ENCODE data around the gene MRPS15. TPM values are rescaled to one million over a fixed set of nuclear protein-coding genes. Genes with fewer than 3 reads are reported as not detected.
"Not testable (repeated sequence)": the region's sequence is repeated elsewhere in the genome, so short reads cannot be mapped to it uniquely, and the experiment has no call there.

Gene MRPS15
- total RNA-seq, 1 donor from 2014 or later = 55.5 TPM

GRCh38 chr1:36481091-36481490 lies 16.9 kb upstream of the MRPS15 start:
- TF ChIP-seq, protein P1, sequence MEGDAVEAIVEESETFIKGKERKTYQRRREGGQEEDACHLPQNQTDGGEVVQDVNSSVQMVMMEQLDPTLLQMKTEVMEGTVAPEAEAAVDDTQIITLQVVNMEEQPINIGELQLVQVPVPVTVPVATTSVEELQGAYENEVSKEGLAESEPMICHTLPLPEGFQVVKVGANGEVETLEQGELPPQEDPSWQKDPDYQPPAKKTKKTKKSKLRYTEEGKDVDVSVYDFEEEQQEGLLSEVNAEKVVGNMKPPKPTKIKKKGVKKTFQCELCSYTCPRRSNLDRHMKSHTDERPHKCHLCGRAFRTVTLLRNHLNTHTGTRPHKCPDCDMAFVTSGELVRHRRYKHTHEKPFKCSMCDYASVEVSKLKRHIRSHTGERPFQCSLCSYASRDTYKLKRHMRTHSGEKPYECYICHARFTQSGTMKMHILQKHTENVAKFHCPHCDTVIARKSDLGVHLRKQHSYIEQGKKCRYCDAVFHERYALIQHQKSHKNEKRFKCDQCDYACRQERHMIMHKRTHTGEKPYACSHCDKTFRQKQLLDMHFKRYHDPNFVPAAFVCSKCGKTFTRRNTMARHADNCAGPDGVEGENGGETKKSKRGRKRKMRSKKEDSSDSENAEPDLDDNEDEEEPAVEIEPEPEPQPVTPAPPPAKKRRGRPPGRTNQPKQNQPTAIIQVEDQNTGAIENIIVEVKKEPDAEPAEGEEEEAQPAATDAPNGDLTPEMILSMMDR (IDR thresholded peaks at IDR 0.05; ENCODE audit: unreplicated experiment) = no peak
- no peaks in the 10 kb centered on the region for H3K9me3 Mint-ChIP-seq

DNA sequence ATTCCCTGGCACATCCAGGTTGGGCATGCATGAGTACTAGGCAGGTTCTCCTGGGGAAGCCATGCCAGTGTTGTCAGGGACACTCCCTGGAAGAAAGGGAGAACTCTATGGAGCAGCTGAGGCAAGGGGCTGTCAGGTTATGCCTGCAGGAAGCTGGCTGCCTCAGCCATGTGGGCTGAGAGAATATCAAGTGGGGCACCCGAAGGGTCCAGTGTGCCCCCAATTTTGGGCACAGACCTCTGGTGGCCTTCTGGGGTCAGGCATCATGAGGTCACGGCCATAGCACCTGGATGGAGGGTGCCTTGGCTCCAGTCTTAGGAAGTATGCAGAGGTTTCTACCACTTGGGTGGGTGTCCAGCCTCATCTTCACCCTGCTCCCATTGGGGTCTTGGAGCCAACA lies 16.0 kb upstream of the MRPS15 start:
- Mint-ChIP-seq H3K9me3 (no peaks in the 10 kb centered on the region), H3K27me3 (ENCODE audit: low read depth) (no peaks in the 10 kb centered on the region), H3K27ac (no peak overlapping the region), H3K36me3 (no peaks in the 10 kb centered on the region), H3K4me1 (peaks cover 14% of the 10 kb centered on the region), H3K4me3 (no peak overlapping the region)
- no peak for DNase-seq (ENCODE audit: low spot score in 2 of 2, unreplicated experiment in 2 of 2)
- TF ChIP-seq, protein P1 (IDR thresholded peaks at IDR 0.05; ENCODE audit: unreplicated experiment) = no peak

More at GRCh38 chr1:36481091-36481490, 16.9 kb upstream of the MRPS15 start:
- Mint-ChIP-seq H3K27ac (no peak overlapping the region), H3K27me3 (ENCODE audit: low read depth) (no peaks in the 10 kb centered on the region), H3K4me3 (no peak overlapping the region), H3K4me1 (peaks cover 11% of the 10 kb centered on the region), H3K36me3 (no peaks in the 10 kb centered on the region)
- DNase-seq (ENCODE audit: low spot score in 2 of 2, unreplicated experiment in 2 of 2) = no peak

GRCh38 chr1:36479505-36480051 lies 15.4 kb upstream of the MRPS15 start:
- Mint-ChIP-seq H3K9me3 (no peaks in the 10 kb centered on the region), H3K4me1 (peaks cover 14% of the 10 kb centered on the region), H3K27me3 (ENCODE audit: low read depth) (no peaks in the 10 kb centered on the region), H3K36me3 (no peaks in the 10 kb centered on the region), H3K27ac (no peak overlapping the region), H3K4me3 (no peak overlapping the region)
- no peak for DNase-seq (ENCODE audit: low spot score in 2 of 2, unreplicated experiment in 2 of 2)
- TF ChIP-seq, protein P1 (IDR thresholded peaks at IDR 0.05; ENCODE audit: unreplicated experiment) = no peak

GRCh38 chr1:36477615-36478014 lies 13.4 kb upstream of the MRPS15 start:
- DNase-seq (ENCODE audit: low spot score in 2 of 2, unreplicated experiment in 2 of 2); H3K27me3 Mint-ChIP-seq (ENCODE audit: low read depth); H3K9me3 Mint-ChIP-seq; H3K27ac Mint-ChIP-seq; H3K36me3 Mint-ChIP-seq; H3K4me3 Mint-ChIP-seq: not testable (repeated sequence)
- H3K4me1 Mint-ChIP-seq = peaks cover 14% of the 10 kb centered on the region

DNA sequence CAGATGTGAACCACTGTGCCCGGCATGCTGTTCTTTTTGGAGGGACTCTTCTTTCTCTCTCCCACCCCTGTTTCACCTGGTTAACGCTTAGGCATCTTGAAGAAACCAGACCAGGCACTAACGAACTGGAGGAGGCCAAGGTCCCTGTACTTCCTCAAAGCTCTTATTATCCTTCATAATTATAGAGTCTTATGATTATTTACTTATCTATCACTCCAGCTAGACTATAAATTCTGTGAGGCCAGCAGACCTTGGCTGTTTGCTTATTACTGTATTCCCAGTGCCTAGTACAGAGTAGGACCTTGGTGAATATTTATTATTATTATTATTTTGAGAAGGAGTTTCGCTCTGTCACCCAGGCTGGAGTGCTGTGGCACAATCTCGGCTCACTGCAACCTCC lies 12.8 kb upstream of the MRPS15 start:
- peaks cover 8% of the 10 kb centered on the region for H3K4me1 Mint-ChIP-seq
- H3K9me3 Mint-ChIP-seq = no peaks in the 10 kb centered on the region
- TF ChIP-seq, protein P1 (IDR thresholded peaks at IDR 0.05; ENCODE audit: unreplicated experiment) = no peak
- no peak overlapping the region for H3K4me3 Mint-ChIP-seq
- H3K36me3 Mint-ChIP-seq = no peaks in the 10 kb centered on the region
- no peak overlapping the region for H3K27ac Mint-ChIP-seq
- no peak for DNase-seq (ENCODE audit: low spot score in 2 of 2, unreplicated experiment in 2 of 2)
- H3K27me3 Mint-ChIP-seq (ENCODE audit: low read depth) = no peaks in the 10 kb centered on the region

GRCh38 chr1:36475910-36476604 lies 11.9 kb upstream of the MRPS15 start:
- TF ChIP-seq, protein P1 (IDR thresholded peaks at IDR 0.05; ENCODE audit: unreplicated experiment) = no peak

More at GRCh38 chr1:36475910-36476604, 11.9 kb upstream of the MRPS15 start:
- no peaks in the 10 kb centered on the region for H3K9me3 Mint-ChIP-seq
- peaks cover 3% of the 10 kb centered on the region for H3K4me1 Mint-ChIP-seq
- DNase-seq (ENCODE audit: low spot score in 2 of 2, unreplicated experiment in 2 of 2) = no peak
- no peaks in the 10 kb centered on the region for H3K36me3 Mint-ChIP-seq
- no peak overlapping the region for H3K4me3 Mint-ChIP-seq
- no peak overlapping the region for H3K27ac Mint-ChIP-seq
- no peaks in the 10 kb centered on the region for H3K27me3 Mint-ChIP-seq (ENCODE audit: low read depth)

All from mesothelial cell of epicardium (in vitro differentiated cells).